MM.1S (cell line): ENCODE measurements around the gene ARHGAP44.

Experiments
- DNase-seq: peaks from one replicate; pipeline ENCODE4 v3.0.0-alpha.2; 2015
- H2AFZ ChIP-seq: fragments of 300-600 bp; sonication (generic); 2 replicates; pipeline ENCODE4 v1.6.0; 2016; ENCODE audit warnings: antibody characterized with exemption, low read length
- H3F3A ChIP-seq: fragments of 300-600 bp; sonication (generic); 2 replicates; pipeline ENCODE4 v1.6.1; 2016; ENCODE audit warnings: mild to moderate bottlenecking, antibody characterized with exemption, low read length, moderate library complexity, mixed read lengths; ENCODE audit not compliant: insufficient read depth
- H3K27ac ChIP-seq: fragments of 300-600 bp; sonication (generic); 2 replicates; pipeline ENCODE4 v1.5.1; 2016; ENCODE audit warnings: mild to moderate bottlenecking, low read length
- H3K27me3 ChIP-seq: fragments of 300-600 bp; sonication (generic); replicated peaks from 2 replicates; pipeline ENCODE4 v1.6.0; 2016; ENCODE audit warnings: low read length; ENCODE audit not compliant: insufficient read depth
- H3K36me3 ChIP-seq: fragments of 300-600 bp; sonication (generic); replicated peaks from 2 replicates; pipeline ENCODE4 v1.6.1; 2016; ENCODE audit warnings: mild to moderate bottlenecking, low read length, mixed read lengths; ENCODE audit not compliant: insufficient read depth
- H3K4me1 ChIP-seq: fragments of 300-600 bp; sonication (generic); 2 replicates; pipeline ENCODE4 v1.6.1; 2016; ENCODE audit warnings: low read length, mixed read lengths
- H3K4me2 ChIP-seq: fragments of 300-600 bp; sonication (generic); 2 replicates; pipeline ENCODE4 v1.6.0; 2016; ENCODE audit warnings: low read depth, low read length
- H3K4me3 ChIP-seq: fragments of 300-600 bp; sonication (generic); 2 replicates; pipeline ENCODE4 v1.5.1; 2016; ENCODE audit warnings: low read length, mixed read lengths
- H3K79me2 ChIP-seq: fragments of 300-600 bp; sonication (generic); 2 replicates; pipeline ENCODE4 v1.6.1; 2016; ENCODE audit warnings: mixed run types, low read length, mixed read lengths
- H3K9ac ChIP-seq: fragments of 300-600 bp; sonication (generic); 2 replicates; pipeline ENCODE4 v1.6.1; 2016; ENCODE audit warnings: low read length, mixed read lengths
- H3K9me2 ChIP-seq: fragments of 300-600 bp; sonication (generic); replicated peaks from 2 replicates; pipeline ENCODE4 v1.6.1; 2016; ENCODE audit warnings: mild to moderate bottlenecking, low read length, mixed read lengths; ENCODE audit not compliant: insufficient read depth
- H3K9me3 ChIP-seq: fragments of 300-600 bp; sonication (generic); replicated peaks from 2 replicates; pipeline ENCODE4 v1.6.1; 2016; ENCODE audit warnings: mild to moderate bottlenecking, low read length, mixed read lengths; ENCODE audit not compliant: insufficient read depth
- H4K20me1 ChIP-seq: fragments of 300-600 bp; sonication (generic); 2 replicates; pipeline ENCODE4 v1.6.1; 2016; ENCODE audit warnings: mild to moderate bottlenecking, low read length, moderate library complexity, mixed read lengths; ENCODE audit not compliant: insufficient read depth
- EZH2 ChIP-seq: fragments of 300-600 bp; sonication (generic); optimal IDR thresholded peaks from 2 replicates; pipeline ENCODE3; 2017; ENCODE audit warnings: low read depth, mild to moderate bottlenecking, antibody characterized with exemption, low read length, mixed read lengths
- EZH2phosphoT487 ChIP-seq: fragments of 300-600 bp; sonication (generic); IDR thresholded peaks from 2 replicates; pipeline ENCODE4 v1.6.1; 2018; ENCODE audit warnings: antibody characterized with exemption, low read length
- TF ChIP-seq, protein P1 (sequence below): fragments of 300-600 bp; sonication (generic); IDR thresholded peaks from 2 replicates; pipeline ENCODE4 v1.5.1; 2016; ENCODE audit warnings: antibody characterized with exemption, low read length, mixed read lengths

The ARHGAP44 gene

DNA sequence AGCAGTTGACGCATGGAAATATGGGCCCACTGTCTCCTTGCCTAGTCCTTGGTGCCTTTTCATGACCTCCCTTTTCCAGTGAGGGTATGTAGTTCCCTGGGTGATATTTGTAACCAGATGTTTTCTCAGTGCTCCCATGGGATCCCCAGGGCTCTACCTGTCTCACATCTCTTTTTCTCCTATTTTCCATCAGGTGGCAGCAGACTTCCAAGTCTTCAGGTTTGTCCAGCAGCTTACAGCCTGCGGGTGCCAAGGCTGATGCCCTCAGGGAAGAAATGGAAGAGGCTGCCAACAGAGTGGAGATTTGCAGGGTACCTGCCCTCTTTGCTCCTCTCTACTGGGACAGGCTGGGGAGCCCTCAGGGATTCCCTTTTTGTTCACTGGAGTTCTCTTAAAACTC, 139.4 kb downstream of the ARHGAP44 start:
- no peak for DNase-seq
- Histone ChIP-seq H3K4me1 (no peaks in the 10 kb centered on the region), H3K4me3 (no peak overlapping the region), H3K9ac (no peak overlapping the region), H3K36me3 (no peaks in the 10 kb centered on the region), H2AFZ (no peak overlapping the region), H3K4me2 (no peak overlapping the region), H3F3A (no peaks in the 10 kb centered on the region), H3K27ac (no peak overlapping the region), H3K9me2 (no peaks in the 10 kb centered on the region), H3K27me3 (no peaks in the 10 kb centered on the region), H4K20me1 (no peaks in the 10 kb centered on the region), H3K9me3 (no peaks in the 10 kb centered on the region), H3K79me2 (no peaks in the 10 kb centered on the region)
- no peak for TF ChIP-seq EZH2
- TF ChIP-seq, protein P1, sequence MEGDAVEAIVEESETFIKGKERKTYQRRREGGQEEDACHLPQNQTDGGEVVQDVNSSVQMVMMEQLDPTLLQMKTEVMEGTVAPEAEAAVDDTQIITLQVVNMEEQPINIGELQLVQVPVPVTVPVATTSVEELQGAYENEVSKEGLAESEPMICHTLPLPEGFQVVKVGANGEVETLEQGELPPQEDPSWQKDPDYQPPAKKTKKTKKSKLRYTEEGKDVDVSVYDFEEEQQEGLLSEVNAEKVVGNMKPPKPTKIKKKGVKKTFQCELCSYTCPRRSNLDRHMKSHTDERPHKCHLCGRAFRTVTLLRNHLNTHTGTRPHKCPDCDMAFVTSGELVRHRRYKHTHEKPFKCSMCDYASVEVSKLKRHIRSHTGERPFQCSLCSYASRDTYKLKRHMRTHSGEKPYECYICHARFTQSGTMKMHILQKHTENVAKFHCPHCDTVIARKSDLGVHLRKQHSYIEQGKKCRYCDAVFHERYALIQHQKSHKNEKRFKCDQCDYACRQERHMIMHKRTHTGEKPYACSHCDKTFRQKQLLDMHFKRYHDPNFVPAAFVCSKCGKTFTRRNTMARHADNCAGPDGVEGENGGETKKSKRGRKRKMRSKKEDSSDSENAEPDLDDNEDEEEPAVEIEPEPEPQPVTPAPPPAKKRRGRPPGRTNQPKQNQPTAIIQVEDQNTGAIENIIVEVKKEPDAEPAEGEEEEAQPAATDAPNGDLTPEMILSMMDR, result no peak

DNA sequence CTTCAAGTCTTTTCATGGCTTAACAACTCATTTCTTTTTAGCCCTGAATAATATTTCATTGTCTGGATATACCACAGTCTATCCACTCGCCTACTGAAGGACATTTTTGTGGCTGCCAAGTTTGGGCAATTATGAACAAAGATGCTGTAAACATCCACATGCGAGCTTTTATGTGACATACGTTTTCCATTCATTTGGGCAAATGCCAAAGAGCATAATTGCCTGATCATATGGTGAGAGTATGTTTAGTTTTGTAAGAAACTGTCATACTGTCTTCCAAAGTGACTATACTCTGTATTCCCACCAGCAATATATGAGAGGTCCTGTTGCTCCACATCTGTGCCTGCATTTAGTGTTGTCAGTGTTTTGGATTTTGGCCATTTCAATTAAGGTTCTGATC, 147.2 kb downstream of the ARHGAP44 start:
- Histone ChIP-seq H3K9me3 (no peaks in the 10 kb centered on the region), H4K20me1 (no peaks in the 10 kb centered on the region), H3K27me3 (no peaks in the 10 kb centered on the region), H3F3A (no peaks in the 10 kb centered on the region), H3K36me3 (no peaks in the 10 kb centered on the region), H3K9ac (no peak overlapping the region), H3K4me1 (no peaks in the 10 kb centered on the region), H3K4me2 (no peak overlapping the region), H2AFZ (no peak overlapping the region), H3K27ac (no peak overlapping the region), H3K9me2 (no peaks in the 10 kb centered on the region), H3K4me3 (no peak overlapping the region), H3K79me2 (no peaks in the 10 kb centered on the region)
- DNase-seq, result no peak
- TF ChIP-seq EZH2phosphoT487 (no peak), EZH2 (no peak)
- TF ChIP-seq, protein P1, result no peak

- H3K9ac ChIP-seq, result no peak overlapping the region
- no peaks in the 10 kb centered on the region for H3K9me2 ChIP-seq
- no peaks in the 10 kb centered on the region for H3F3A ChIP-seq
- no peak overlapping the region for H3K4me2 ChIP-seq
- no peak overlapping the region for H2AFZ ChIP-seq
- no peaks in the 10 kb centered on the region for H3K9me3 ChIP-seq
- no peaks in the 10 kb centered on the region for H3K27me3 ChIP-seq
- TF ChIP-seq EZH2phosphoT487 (no peak), EZH2 (no peak)
- TF ChIP-seq, protein P1, result no peak
- H3K4me3 ChIP-seq, result no peak overlapping the region
- H3K4me1 ChIP-seq, result no peaks in the 10 kb centered on the region
- DNase-seq, result no peak
- no peaks in the 10 kb centered on the region for H3K79me2 ChIP-seq
- no peak overlapping the region for H3K27ac ChIP-seq
- H4K20me1 ChIP-seq, result no peaks in the 10 kb centered on the region
- H3K36me3 ChIP-seq, result no peaks in the 10 kb centered on the region
Observed at GRCh38 chr17:12940699-12941098, 151.4 kb downstream of the ARHGAP44 start.

- TF ChIP-seq EZH2phosphoT487 (no peak), EZH2 (no peak)
- Histone ChIP-seq H4K20me1 (no peaks in the 10 kb centered on the region), H3K27me3 (no peaks in the 10 kb centered on the region), H3K9me2 (no peaks in the 10 kb centered on the region), H3K27ac (no peak overlapping the region), H3K79me2 (no peaks in the 10 kb centered on the region), H3K9me3 (no peaks in the 10 kb centered on the region), H3K9ac (no peak overlapping the region), H3K4me3 (no peak overlapping the region), H3F3A (no peaks in the 10 kb centered on the region), H3K4me1 (no peaks in the 10 kb centered on the region), H3K4me2 (no peak overlapping the region), H3K36me3 (no peaks in the 10 kb centered on the region), H2AFZ (no peak overlapping the region)
- no peak for DNase-seq
Observed at GRCh38 chr17:12947047-12947446, 157.7 kb downstream of the ARHGAP44 start.
